COLO829 (cell line): ENCODE measurements around the gene PDE6B.
"Not testable (repeated sequence)": the region's sequence is repeated elsewhere in the genome, so short reads cannot be mapped to it uniquely, and the experiment has no call there.

Experiments used
- DNase-seq: peaks from one replicate; pipeline ENCODE4 v3.0.0; 2012; ENCODE audit warnings: low spot score

PDE6B gene

GRCh38 chr4:704198-704891, 79.0 kb downstream of the PDE6B start:
- no peak for DNase-seq

GRCh38 chr4:704971-705277, 79.6 kb downstream of the PDE6B start:
- DNase-seq, result no peak

- DNase-seq, result peak; percentile 93
Measured at GRCh38 chr4:705278-706082, 80.1 kb downstream of the PDE6B start, which contains the start of gene PCGF3. Gene PCGF3 (plus strand): TSS chr4:705832. CDS start chr4:733681, 27,849 bp downstream.

- not testable (repeated sequence) for DNase-seq
Measured at GRCh38 chr4:706083-706633, 80.8 kb downstream of the PDE6B start.

- no peak for DNase-seq
Measured at GRCh38 chr4:706834-707598, 81.6 kb downstream of the PDE6B start.

GRCh38 chr4:707929-708630, 82.7 kb downstream of the PDE6B start:
- DNase-seq, result no peak

GRCh38 chr4:708631-708933, 83.2 kb downstream of the PDE6B start:
- no peak for DNase-seq

GRCh38 chr4:709348-709747, 84.0 kb downstream of the PDE6B start:
- no peak for DNase-seq

GRCh38 chr4:710116-710515, 84.7 kb downstream of the PDE6B start:
- no peak for DNase-seq

- DNase-seq, result no peak
Measured at GRCh38 chr4:710916-711315, 85.5 kb downstream of the PDE6B start.

GRCh38 chr4:712093-712492, 86.7 kb downstream of the PDE6B start:
- DNase-seq, result no peak

GRCh38 chr4:712916-713632, 87.7 kb downstream of the PDE6B start:
- no peak for DNase-seq

- DNase-seq, result no peak
Measured at GRCh38 chr4:714087-714486, 88.7 kb downstream of the PDE6B start.

GRCh38 chr4:717601-718320, 92.4 kb downstream of the PDE6B start:
- no peak for DNase-seq

- DNase-seq, result no peak
Measured at GRCh38 chr4:718460-718859, 93.1 kb downstream of the PDE6B start.
